A673 (cell line): Measurements from ENCODE around the gene CLTCL1. TPM values are rescaled to one million over a fixed set of nuclear protein-coding genes. Genes with fewer than 3 reads are reported as not detected.

Source experiments
- BruUV-seq: library from RNA; stranded (reverse); fragments of 400-500 nt; replicated peaks from 2 replicates; lab custom pipeline; 2021; lab: Mats Ljungman, UMichigan
- CTCF ChIA-PET: fragments of 300-600 bp; sonication (Branson Sonifier 250); formaldehyde crosslinking; loops from one replicate; lab custom pipeline; 2022; ENCODE audit warnings: antibody characterized with exemption; lab: Charles Lee
- POLR2A ChIA-PET: fragments of 300-600 bp; sonication (Branson Sonifier 250); formaldehyde crosslinking; loops from one replicate; lab custom pipeline; 2022; ENCODE audit warnings: antibody characterized with exemption; ENCODE audit not compliant: low non-redundant PET; lab: Charles Lee
- DNase-seq: peaks from one replicate; pipeline ENCODE4 v3.0.0-alpha.2; 2015; ENCODE audit warnings: low spot score
- H3K27ac ChIP-seq: fragments of 200-600 bp; sonication (generic); 2 replicates; pipeline ENCODE4 v1.5.1; 2016; ENCODE audit warnings: mixed run types, low read depth, mild to moderate bottlenecking, mixed read lengths, antibody characterized with exemption, low read length; ENCODE audit not compliant: poor library complexity, severe bottlenecking
- H3K27me3 ChIP-seq: fragments of 200-600 bp; sonication (generic); replicated peaks from 2 replicates; pipeline ENCODE4 v1.6.1; 2017; ENCODE audit warnings: mixed run types, low read depth, mild to moderate bottlenecking, mixed read lengths, antibody characterized with exemption, low read length; ENCODE audit not compliant: insufficient read depth, poor library complexity
- H3K36me3 ChIP-seq: fragments of 200-600 bp; sonication (generic); 2 replicates; pipeline ENCODE4 v1.6.1; 2016; ENCODE audit warnings: mixed run types, mild to moderate bottlenecking, mixed read lengths, antibody characterized with exemption, low read length; ENCODE audit not compliant: insufficient read depth, poor library complexity, severe bottlenecking
- H3K4me1 ChIP-seq: fragments of 200-600 bp; sonication (generic); 2 replicates; pipeline ENCODE4 v1.6.1; 2017; ENCODE audit warnings: mixed run types, mild to moderate bottlenecking, mixed read lengths, antibody characterized with exemption, low read length; ENCODE audit not compliant: insufficient read depth, poor library complexity, severe bottlenecking
- H3K4me3 ChIP-seq: fragments of 200-600 bp; sonication (generic); 2 replicates; pipeline ENCODE4 v1.5.1; 2016; ENCODE audit warnings: low read depth, mixed run types, mild to moderate bottlenecking, mixed read lengths, low read length; ENCODE audit not compliant: poor library complexity, severe bottlenecking
- H3K9me3 ChIP-seq: fragments of 200-600 bp; sonication (generic); 2 replicates; pipeline ENCODE4 v1.6.1; 2016; ENCODE audit warnings: mixed run types, low read depth, mild to moderate bottlenecking, mixed read lengths, antibody characterized with exemption, low read length; ENCODE audit not compliant: poor library complexity, severe bottlenecking
- EZH2 ChIP-seq: fragments of 200-600 bp; sonication (generic); IDR thresholded peaks from 2 replicates; pipeline ENCODE4 v1.6.1; 2017; ENCODE audit warnings: borderline replicate concordance, low read depth, mild to moderate bottlenecking, mixed read lengths, antibody characterized with exemption, low read length; ENCODE audit not compliant: poor library complexity, severe bottlenecking
- intact Hi-C: fragments of 100-400 bp; cut with micrococcal nuclease; formaldehyde crosslinking; loops from one replicate; pipeline ENCODE4 v1.10.0; 2022; ENCODE audit not compliant: unreplicated experiment
- total RNA-seq: library from RNA; stranded (reverse); gene quantifications from 2 replicates; pipeline ENCODE4 v1.2.3, GENCODE V29; 2021
- TF ChIP-seq, protein P1 (sequence below): fragments of 300-800, 200-600 bp; sonication (generic); conservative IDR thresholded peaks from 2 replicates; pipeline ENCODE4 v1.5.1; 2017; ENCODE audit warnings: low read depth, mild to moderate bottlenecking, antibody characterized with exemption, low read length, moderate library complexity, mixed read lengths

The CLTCL1 gene
- total RNA-seq, 1 experiment from 2014 or later, result 7.5 TPM

DNA sequence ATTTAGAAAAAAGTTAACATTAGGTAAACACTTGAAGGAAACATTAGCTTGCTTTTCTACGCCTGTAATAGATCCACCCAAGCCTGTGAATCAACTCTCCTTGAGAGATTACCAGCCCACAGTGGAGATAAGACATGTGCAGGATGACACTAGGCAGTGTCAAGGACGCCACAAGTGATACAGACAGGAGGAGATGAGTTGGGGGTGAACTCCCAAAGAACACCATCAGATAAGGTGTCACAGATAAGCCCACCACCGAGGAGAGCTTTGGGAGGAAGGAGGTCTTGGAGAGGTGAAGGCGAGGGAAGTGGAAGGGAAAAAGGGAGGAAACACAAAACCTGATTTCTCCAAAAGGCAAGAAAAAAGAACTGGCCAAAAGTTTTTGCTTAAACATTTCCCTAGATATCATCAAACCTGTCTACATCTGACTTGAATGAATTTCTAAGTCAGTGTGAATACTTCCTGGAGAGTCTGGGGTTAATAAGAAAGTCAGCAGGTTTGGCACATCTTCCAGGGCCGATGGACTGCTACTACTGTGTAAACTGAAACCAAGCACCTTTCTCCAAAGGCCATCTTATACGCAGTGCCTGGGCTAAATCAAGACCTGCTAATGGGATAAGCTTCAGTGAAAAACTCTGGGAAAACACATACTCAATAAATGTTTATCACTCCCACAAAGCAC is 15.5 kb downstream of the CLTCL1 start:
- Histone ChIP-seq H3K4me1 (no peaks in the 10 kb centered on the region), H3K27ac (no peak overlapping the region), H3K9me3 (no peaks in the 10 kb centered on the region), H3K27me3 (no peaks in the 10 kb centered on the region), H3K36me3 (no peaks in the 10 kb centered on the region), H3K4me3 (no peak overlapping the region)
- ChIA-PET CTCF (no interaction called here), POLR2A (no interaction called here)
- BruUV-seq, result no TSS peak
- DNase-seq, result no peak
- intact Hi-C loops, result no loop called here
- TF ChIP-seq, protein P1, sequence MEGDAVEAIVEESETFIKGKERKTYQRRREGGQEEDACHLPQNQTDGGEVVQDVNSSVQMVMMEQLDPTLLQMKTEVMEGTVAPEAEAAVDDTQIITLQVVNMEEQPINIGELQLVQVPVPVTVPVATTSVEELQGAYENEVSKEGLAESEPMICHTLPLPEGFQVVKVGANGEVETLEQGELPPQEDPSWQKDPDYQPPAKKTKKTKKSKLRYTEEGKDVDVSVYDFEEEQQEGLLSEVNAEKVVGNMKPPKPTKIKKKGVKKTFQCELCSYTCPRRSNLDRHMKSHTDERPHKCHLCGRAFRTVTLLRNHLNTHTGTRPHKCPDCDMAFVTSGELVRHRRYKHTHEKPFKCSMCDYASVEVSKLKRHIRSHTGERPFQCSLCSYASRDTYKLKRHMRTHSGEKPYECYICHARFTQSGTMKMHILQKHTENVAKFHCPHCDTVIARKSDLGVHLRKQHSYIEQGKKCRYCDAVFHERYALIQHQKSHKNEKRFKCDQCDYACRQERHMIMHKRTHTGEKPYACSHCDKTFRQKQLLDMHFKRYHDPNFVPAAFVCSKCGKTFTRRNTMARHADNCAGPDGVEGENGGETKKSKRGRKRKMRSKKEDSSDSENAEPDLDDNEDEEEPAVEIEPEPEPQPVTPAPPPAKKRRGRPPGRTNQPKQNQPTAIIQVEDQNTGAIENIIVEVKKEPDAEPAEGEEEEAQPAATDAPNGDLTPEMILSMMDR, result no peak
- no peak for TF ChIP-seq EZH2

DNA sequence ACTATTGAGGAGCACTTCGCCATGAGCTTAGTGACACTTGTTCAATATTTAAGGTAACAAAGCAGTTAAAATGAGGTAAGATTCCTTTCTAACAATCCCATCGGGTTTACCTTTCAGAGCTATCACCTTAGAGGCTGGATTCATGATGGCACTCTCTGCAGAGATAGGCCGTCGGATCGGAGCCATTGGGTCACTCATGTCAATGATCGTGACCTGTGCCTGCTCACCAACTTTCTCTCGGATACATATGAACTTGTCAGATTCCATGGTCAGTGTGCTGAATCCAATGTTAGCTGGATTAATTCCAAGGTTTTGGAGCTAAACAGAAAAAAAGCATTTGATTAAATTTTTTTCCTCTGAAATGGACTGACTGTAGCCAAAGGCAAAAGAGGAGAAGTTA is 16.0 kb downstream of the CLTCL1 start:
- Histone ChIP-seq H3K27me3 (no peaks in the 10 kb centered on the region), H3K36me3 (no peaks in the 10 kb centered on the region), H3K9me3 (no peaks in the 10 kb centered on the region), H3K27ac (no peak overlapping the region), H3K4me3 (no peak overlapping the region), H3K4me1 (no peaks in the 10 kb centered on the region)
- ChIA-PET POLR2A (no interaction called here), CTCF (no interaction called here)
- intact Hi-C loops, result no loop called here
- BruUV-seq, result no TSS peak
- no peak for TF ChIP-seq EZH2
- TF ChIP-seq, protein P1, result no peak
- no peak for DNase-seq

DNA sequence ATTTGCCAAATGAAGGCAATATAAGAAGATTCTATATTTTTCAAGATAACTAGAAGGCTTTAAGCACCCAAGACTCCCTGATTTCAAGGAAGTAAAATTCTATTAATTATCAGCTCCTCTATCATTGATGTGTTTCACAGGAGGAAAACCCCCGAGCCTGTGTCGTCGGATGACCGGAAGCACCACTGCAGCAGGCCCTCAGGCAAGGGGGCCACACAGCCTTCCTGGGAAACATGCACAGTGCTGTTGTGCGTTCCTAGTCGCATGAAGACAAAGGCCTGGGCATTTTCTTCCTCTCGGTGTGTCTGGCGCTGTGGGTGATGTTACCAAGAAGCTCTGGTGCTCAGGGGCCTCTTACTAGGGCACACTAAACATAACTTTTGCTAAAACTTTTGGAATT is 16.4 kb downstream of the CLTCL1 start:
- Histone ChIP-seq H3K4me3 (no peak overlapping the region), H3K9me3 (no peaks in the 10 kb centered on the region), H3K4me1 (no peaks in the 10 kb centered on the region), H3K27ac (no peak overlapping the region), H3K27me3 (no peaks in the 10 kb centered on the region), H3K36me3 (no peaks in the 10 kb centered on the region)
- intact Hi-C loops, result no loop called here
- no TSS peak for BruUV-seq
- no peak for TF ChIP-seq EZH2
- TF ChIP-seq, protein P1, result no peak
- ChIA-PET POLR2A (no interaction called here), CTCF (no interaction called here)
- no peak for DNase-seq
